OCI-LY7 (cell line): ENCODE measurements around the gene WDR70.

Experiments
- EZH2phosphoT487 ChIP-seq: fragments of 200-600 bp; sonication (generic); IDR thresholded peaks from 2 replicates; pipeline ENCODE4 v1.6.1; 2018; ENCODE audit warnings: low read depth, borderline replicate concordance, mild to moderate bottlenecking, mixed run types, antibody characterized with exemption, low read length, moderate library complexity, mixed read lengths
- TF ChIP-seq, protein P1 (sequence below): fragments of 200-600 bp; sonication (generic); conservative IDR thresholded peaks from 2 replicates; pipeline ENCODE4 v1.5.1; 2014; ENCODE audit warnings: mild to moderate bottlenecking, antibody characterized with exemption, low read length, moderate library complexity, mixed read lengths

DNA sequence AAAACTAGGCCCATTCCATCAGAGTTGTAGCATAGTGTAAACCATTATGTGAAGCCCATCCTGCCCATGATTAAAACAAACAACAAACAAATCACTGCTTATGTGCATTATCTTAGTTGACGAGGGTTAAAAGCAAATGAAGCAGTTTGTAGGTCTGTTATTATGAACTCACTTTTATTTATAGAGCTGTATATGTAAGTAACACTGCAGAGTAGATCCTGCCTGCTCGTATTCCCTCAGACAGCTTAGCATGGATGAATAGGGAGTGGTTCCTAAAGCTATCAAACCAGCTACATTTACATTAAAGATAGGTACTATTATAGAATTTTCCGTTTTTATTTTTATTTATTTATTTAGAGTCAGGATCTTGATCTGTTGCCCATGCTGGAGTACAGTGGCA lies 348.1 kb downstream of the WDR70 start:
- TF ChIP-seq, protein P1, sequence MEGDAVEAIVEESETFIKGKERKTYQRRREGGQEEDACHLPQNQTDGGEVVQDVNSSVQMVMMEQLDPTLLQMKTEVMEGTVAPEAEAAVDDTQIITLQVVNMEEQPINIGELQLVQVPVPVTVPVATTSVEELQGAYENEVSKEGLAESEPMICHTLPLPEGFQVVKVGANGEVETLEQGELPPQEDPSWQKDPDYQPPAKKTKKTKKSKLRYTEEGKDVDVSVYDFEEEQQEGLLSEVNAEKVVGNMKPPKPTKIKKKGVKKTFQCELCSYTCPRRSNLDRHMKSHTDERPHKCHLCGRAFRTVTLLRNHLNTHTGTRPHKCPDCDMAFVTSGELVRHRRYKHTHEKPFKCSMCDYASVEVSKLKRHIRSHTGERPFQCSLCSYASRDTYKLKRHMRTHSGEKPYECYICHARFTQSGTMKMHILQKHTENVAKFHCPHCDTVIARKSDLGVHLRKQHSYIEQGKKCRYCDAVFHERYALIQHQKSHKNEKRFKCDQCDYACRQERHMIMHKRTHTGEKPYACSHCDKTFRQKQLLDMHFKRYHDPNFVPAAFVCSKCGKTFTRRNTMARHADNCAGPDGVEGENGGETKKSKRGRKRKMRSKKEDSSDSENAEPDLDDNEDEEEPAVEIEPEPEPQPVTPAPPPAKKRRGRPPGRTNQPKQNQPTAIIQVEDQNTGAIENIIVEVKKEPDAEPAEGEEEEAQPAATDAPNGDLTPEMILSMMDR = no peak
- no peak for TF ChIP-seq EZH2phosphoT487
